Motor neuron (in vitro differentiated cells): ENCODE results near the gene DLGAP1. TPM values are rescaled to one million over a fixed set of nuclear protein-coding genes. Genes with fewer than 3 reads are reported as not detected.

Source experiments
- ATAC-seq, 8 experiments: fragments of 200-7000 bp; cut with Tn5 transposase; replicated peaks in 6 of 8; 2 replicates each; pipeline ENCODE4 v1.8.0; 2021; ENCODE audit warnings: mild to moderate bottlenecking in 8 of 8, moderate library complexity in 8 of 8
- H3K27ac ChIP-seq, 2 donors: fragments of 250-450 bp; sonication (Bioruptor Pico); 2 replicates each; pipeline ENCODE4 v1.9.0; 2021; ENCODE audit warnings: antibody characterized with exemption in 2 of 2, mild to moderate bottlenecking in 2 of 2, moderate library complexity in 1 of 2
- H3K4me1 ChIP-seq, 2 donors: fragments of 250-450 bp; sonication (Bioruptor Pico); replicated peaks in 1 of 2; 2 replicates each; pipeline ENCODE4 v1.6.1; 2021; ENCODE audit warnings: antibody characterized with exemption in 2 of 2, mild to moderate bottlenecking in 2 of 2, moderate library complexity in 1 of 2
- H3K4me3 ChIP-seq, 5 donors: fragments of 250-450 bp; sonication (Bioruptor Pico); 2 replicates each; pipeline ENCODE4 v1.9.0; 2021; ENCODE audit warnings: antibody characterized with exemption in 5 of 5, mild to moderate bottlenecking in 5 of 5, moderate library complexity in 4 of 5
- WGBS, 10 experiments: fragments of 450-650 bp; shearing (Covaris generic); methylation state at CpG; one replicate each; pipeline ENCODE4 v1.0.0; 2022; 5-methylcytosine and 5-hydroxymethylcytosine counted together
- in situ Hi-C, 9 experiments: fragments of 400-800 bp; cut with MboI; loops; one replicate each; pipeline ENCODE4 v1.15.0; 2021; ENCODE audit warnings: low sequenced_read_pairs in 9 of 9, low pct_unique_long_range_greater_than_20kb in 2 of 9; ENCODE audit not compliant: unreplicated experiment in 9 of 9
- total RNA-seq, 8 experiments: library from RNA; unstranded; fragments of 300-600 nt; gene quantifications; 2 replicates each; pipeline versions ENCODE4 v1.2.3 to v1.2.4, GENCODE V29; 2022

Gene DLGAP1
- total RNA-seq, 8 experiments from 2014 or later = 0.36 to 38.2 (median 16.6) TPM

DNA sequence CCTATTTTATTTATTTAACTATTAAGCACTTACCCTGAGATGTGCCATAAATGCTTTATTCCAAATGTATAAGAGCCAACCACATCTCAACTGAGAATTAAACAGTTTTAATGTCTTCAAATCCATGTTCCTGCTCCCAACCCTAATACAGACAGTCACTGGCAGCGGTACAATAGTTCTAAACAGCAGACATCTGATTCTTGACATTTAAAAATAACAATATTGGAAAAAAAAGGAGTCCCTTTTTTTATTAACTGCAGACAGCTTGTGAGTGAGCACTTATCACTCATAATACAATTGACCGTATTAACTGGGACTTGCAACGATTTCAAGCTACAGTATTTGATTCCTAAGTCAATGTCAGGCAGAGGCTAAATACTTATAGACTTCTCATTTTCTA is 580.5 kb downstream of the DLGAP1 start:
- WGBS, 10 experiments = 4 to 93% (median 80%) methylated on average over 1 to 3 of the region's 3 CpGs; no CpG with 5 or more reads in 1 of the 10 experiments
- no peak for ATAC-seq
- H3K4me3 ChIP-seq = no peak overlapping the region
- in situ Hi-C loops = loop anchor here in 2 of 9 experiments (25.0 kb wide), 2 partner anchors 113 to 587 kb away; no protein-coding TSS in a partner anchor
- peaks cover 14 to 40% of the 10 kb centered on the region in 2 donors for H3K4me1 ChIP-seq
- H3K27ac ChIP-seq = no peak overlapping the region

DNA sequence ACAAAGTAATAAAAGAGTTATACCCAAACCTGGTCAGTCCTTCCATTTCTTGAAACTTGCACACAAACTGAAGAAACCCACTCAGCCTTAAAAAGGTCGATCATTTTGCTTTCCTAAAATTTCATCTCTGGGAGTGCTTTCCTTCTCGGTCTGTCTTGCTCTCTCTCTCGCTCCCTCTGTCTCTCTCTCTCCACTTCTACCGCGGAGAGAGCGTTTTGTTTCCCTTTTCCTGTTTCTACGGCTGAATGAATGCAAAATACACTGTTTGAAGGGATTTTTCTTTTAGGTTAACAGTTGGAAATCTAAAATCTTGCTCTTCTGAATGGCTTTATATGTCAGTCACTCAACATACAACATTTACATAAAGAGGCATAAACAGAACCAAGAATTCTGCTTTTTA is 581.0 kb downstream of the DLGAP1 start:
- peak in 2 of 8 experiments; percentile 31 to 47 for ATAC-seq
- Histone ChIP-seq H3K4me1 (peaks cover 14 to 40% of the 10 kb centered on the region in 2 donors), H3K27ac (no peak overlapping the region), H3K4me3 (no peak overlapping the region)
- 5 to 28% (median 14%) methylated on average over 3 to 7 of the region's 7 CpGs; no CpG with 5 or more reads in 1 of the 10 experiments for WGBS, 10 experiments
- in situ Hi-C loops = loop anchor here in 2 of 9 experiments (25.0 kb wide), 2 partner anchors 113 to 587 kb away; no protein-coding TSS in a partner anchor

DNA sequence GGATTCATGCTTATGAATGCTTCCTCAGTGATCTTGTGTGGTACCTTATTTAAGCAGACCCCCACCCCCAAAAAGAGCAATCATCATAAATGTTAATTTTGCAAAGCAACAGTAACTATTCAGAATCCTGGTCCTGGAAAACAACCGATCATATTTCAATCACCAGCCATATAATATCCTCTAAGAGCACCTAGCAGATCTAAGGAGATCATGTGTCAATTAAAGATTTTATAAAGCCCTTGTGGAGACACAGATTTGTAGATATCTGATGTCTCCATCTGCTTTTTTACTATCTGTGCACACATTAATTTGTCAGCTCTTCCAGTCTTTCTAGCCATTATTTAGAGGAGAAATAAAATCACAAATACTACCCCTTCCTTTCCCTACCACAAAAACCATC is 581.4 kb downstream of the DLGAP1 start:
- Histone ChIP-seq H3K4me3 (no peak overlapping the region), H3K4me1 (peaks cover 14 to 40% of the 10 kb centered on the region in 2 donors), H3K27ac (no peak overlapping the region)
- ATAC-seq = no peak
- in situ Hi-C loops = loop anchor here in 2 of 9 experiments (25.0 kb wide), 2 partner anchors 114 to 586 kb away; no protein-coding TSS in a partner anchor
- 33 to 100% (median 60%) methylated on average over 1 of the region's 1 CpG; no CpG with 5 or more reads in 3 of the 10 experiments for WGBS, 10 experiments

DNA sequence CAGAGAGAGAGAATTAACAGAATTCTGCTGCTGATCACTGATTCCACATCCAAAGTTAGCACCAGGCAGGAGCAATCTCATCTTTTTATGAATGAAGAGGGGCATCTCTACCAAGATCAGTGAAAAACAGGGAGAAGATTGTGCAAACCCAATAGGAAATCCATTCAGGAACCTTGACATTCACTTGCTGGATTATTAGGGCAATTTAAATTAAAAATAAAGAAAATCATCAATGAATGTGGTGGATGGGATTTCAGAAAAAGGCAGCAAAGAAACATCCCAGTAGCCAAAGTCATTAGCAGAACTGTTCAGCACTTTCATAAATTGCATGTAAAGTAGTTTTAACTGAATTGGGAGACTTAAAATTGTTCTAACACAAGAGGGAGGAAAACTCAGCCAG is 581.9 kb downstream of the DLGAP1 start:
- peaks cover 14 to 40% of the 10 kb centered on the region in 2 donors for H3K4me1 ChIP-seq
- ATAC-seq = no peak
- H3K4me3 ChIP-seq = no peak overlapping the region
- no peak overlapping the region for H3K27ac ChIP-seq
- in situ Hi-C loops = loop anchor here in 2 of 9 experiments (25.0 kb wide), 2 partner anchors 114 to 586 kb away; no protein-coding TSS in a partner anchor

DNA sequence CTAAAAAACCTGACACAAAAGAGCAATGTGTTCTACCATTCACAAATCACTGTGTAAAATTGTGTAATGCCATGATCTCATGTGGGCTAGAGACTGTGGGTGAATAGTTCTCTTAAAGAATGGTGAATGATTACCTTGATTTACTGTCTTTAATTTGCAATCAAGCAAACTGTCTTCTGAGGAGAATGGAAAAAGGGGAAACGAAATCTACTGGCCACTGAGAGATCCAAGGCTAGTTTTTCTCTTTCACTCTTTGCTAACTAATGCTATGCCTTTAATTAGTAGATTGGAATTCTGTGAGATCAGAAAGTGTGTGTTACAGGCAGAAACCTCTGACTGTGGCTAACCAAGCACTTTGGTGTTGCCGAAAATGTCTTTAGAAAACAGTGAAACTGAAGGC is 582.5 kb downstream of the DLGAP1 start:
- H3K27ac ChIP-seq = no peak overlapping the region
- peak in 3 of 8 experiments; percentile 20 to 55 (median 45) for ATAC-seq
- in situ Hi-C loops = loop anchor here in 2 of 9 experiments (25.0 kb wide), 2 partner anchors 115 to 585 kb away; no protein-coding TSS in a partner anchor
- 23 to 100% (median 43%) methylated on average over 1 to 2 of the region's 2 CpGs; no CpG with 5 or more reads in 1 of the 10 experiments for WGBS, 10 experiments
- H3K4me1 ChIP-seq = peaks cover 14 to 40% of the 10 kb centered on the region in 2 donors
- no peak overlapping the region for H3K4me3 ChIP-seq

DNA sequence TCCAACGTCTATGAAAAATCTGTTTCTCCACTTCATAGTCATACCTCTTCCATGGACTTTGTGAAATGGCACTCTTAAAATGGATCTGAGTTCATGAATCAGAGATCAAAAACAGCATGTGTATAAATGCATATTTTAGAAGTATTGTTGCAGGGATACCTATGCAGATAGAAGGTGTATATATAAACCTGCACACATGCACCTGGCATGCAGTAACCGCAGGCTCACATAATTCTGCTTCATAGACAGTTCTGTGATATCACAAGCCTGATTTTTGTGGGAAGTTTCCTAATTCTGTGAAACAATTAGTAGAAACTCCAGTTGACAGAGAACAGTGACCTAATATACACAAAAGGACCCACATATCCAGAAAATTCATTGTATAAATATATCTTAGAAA is 583.4 kb downstream of the DLGAP1 start:
- Histone ChIP-seq H3K27ac (no peak overlapping the region), H3K4me3 (no peak overlapping the region), H3K4me1 (peaks cover 14 to 40% of the 10 kb centered on the region in 2 donors)
- in situ Hi-C loops = loop anchor here in 2 of 9 experiments (25.0 kb wide), 2 partner anchors 116 to 584 kb away; no protein-coding TSS in a partner anchor
- 61 to 100% (median 92%) methylated on average over 1 to 2 of the region's 2 CpGs; no CpG with 5 or more reads in 2 of the 10 experiments for WGBS, 10 experiments
- ATAC-seq = no peak

DNA sequence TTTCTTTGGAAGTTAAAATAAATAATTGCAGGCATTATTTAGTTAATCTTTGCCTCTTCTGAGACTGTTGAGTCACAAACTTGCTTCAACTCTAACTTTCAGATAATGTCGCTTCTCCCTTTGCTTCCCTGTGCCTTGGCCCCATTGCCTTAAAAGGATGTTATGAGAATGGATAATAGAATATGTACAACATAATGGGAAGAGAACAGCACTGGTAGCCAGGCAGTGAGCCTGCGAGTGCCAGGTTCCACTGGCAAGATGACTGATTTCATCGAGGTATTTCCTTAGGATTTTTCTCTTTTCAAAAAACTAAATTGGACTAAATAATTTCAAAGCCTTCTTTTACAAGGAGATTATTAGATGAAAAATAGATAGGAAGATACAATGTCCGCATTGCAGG is 584.2 kb downstream of the DLGAP1 start:
- WGBS, 10 experiments = 68 to 96% (median 94%) methylated on average over 2 to 4 of the region's 4 CpGs; no CpG with 5 or more reads in 2 of the 10 experiments
- no peak overlapping the region for H3K27ac ChIP-seq
- no peak overlapping the region for H3K4me3 ChIP-seq
- in situ Hi-C loops = loop anchor here in 2 of 9 experiments (25.0 kb wide), 2 partner anchors 116 to 584 kb away; no protein-coding TSS in a partner anchor
- peaks cover 13 to 33% of the 10 kb centered on the region in 2 donors for H3K4me1 ChIP-seq
- no peak for ATAC-seq

DNA sequence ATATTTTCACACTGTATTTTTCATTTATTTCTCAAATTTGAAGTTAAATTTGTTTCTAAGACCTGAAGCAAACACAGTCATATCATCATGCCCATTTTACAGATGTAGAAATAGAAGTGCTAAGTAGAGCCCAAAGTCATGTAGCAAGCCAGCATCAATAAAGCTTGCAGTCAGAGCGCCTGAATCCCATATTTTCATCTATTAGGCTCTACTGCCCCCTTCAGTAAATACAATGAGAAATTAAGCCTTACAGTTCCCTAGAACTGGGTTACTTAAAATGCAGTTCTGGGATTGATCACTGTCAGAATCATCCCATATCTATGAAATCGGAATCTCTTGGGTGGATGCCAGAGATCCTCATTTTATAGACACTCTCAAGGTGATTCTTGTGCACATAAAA is 585.3 kb downstream of the DLGAP1 start:
- Histone ChIP-seq H3K4me1 (peaks cover 12 to 24% of the 10 kb centered on the region in 2 donors), H3K27ac (no peak overlapping the region), H3K4me3 (no peak overlapping the region)
- in situ Hi-C loops = loop anchor here in 2 of 9 experiments (10.0 to 25.0 kb wide), 3 partner anchors 95 to 583 kb away; no protein-coding TSS in a partner anchor
- 6 to 100% (median 67%) methylated on average over 1 to 2 of the region's 2 CpGs; no CpG with 5 or more reads in 1 of the 10 experiments for WGBS, 10 experiments
- ATAC-seq = peak in 4 of 8 experiments; percentile 52 to 88 (median 80)

DNA sequence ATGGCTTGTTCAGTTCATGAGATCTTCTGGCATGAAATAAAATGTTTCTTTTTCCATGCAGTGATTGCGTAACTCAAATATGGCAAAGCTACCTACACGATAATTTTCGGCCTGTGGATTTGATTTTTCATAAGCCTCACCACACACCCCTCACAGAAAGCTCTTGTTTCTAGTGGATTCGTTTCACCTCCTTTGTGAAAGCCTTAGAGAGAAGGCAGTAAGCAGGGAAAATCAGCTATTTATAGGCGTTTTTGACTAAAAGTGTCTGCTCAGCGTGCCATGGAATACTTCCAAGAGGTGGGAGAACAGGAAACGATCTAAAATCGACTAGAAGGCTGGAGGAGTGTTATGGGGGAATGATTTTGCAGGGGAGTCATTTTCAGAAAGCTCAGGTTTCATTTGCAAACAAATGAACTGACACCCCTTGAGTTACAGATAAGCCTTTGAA is 587.2 kb downstream of the DLGAP1 start:
- Histone ChIP-seq H3K4me3 (no peak overlapping the region), H3K27ac (no peak overlapping the region), H3K4me1 (peaks cover 6% of the 10 kb centered on the region in 2 donors)
- in situ Hi-C loops = loop anchor here in 2 of 9 experiments (10.0 to 25.0 kb wide), 3 partner anchors 93 to 581 kb away; no protein-coding TSS in a partner anchor
- 20 to 82% (median 55%) methylated on average over 1 to 8 of the region's 8 CpGs; no CpG with 5 or more reads in 1 of the 10 experiments for WGBS, 10 experiments
- no peak for ATAC-seq

DNA sequence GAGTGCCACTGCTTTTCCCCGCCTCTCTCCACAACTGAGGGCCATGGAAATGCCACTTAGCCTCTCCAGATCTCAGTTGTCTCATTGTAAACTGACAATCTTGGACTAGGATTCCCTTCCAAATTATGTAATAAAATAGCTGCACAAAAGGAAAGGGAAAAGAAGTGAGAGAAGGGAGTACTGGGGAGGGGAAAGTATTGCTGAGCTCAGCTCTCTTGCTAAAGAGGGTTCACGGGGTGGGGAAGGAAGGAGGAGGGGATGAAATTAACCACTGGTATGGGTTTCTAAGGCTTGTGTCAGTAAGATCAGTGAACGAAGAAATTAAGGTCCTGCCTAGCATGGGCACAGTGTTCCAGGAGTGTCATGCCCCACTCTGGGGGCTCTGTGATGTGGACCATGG is 587.9 kb downstream of the DLGAP1 start:
- no peaks in the 10 kb centered on the region for H3K4me1 ChIP-seq
- WGBS, 10 experiments = 38 to 100% (median 72%) methylated on average over 1 to 3 of the region's 3 CpGs; no CpG with 5 or more reads in 5 of the 10 experiments
- no peak overlapping the region for H3K27ac ChIP-seq
- in situ Hi-C loops = loop anchor here in 2 of 9 experiments (10.0 to 25.0 kb wide), 3 partner anchors 92 to 580 kb away; no protein-coding TSS in a partner anchor
- no peak for ATAC-seq
- H3K4me3 ChIP-seq = no peak overlapping the region

DNA sequence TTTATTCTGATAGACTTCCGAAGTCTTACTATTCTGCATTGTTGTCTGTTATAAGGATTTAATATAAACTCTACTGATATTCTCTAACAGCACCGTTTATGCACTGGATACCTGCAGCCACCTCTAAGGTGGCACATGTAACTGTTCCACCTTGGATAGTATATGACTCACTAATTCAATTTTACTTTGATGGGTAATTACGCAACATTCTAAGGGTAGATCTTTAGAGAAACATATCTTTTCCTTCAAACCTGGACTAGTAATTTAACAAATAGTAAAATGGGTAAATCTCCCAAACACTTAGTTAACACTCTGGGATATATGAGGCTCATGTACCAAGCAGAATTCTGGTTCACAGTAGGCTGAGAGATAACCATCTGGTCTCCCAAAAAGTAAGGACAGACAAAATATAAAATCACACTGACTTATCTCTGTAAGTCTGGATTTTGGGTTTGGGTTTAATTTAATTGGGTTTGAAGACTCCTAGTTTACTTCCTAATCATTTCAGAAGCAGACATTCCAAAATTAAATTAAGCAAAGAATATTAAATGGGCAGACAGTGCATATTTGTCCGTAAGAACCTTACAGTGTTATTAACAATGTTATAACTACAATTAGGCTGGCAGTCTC is 590.3 kb downstream of the DLGAP1 start:
- in situ Hi-C loops = loop anchor here in 2 of 9 experiments (10.0 to 25.0 kb wide), 3 partner anchors 90 to 577 kb away; no protein-coding TSS in a partner anchor
- Histone ChIP-seq H3K4me3 (no peak overlapping the region), H3K27ac (no peak overlapping the region), H3K4me1 (no peaks in the 10 kb centered on the region)
- 69 to 96% (median 89%) methylated on average over 2 to 4 of the region's 4 CpGs for WGBS, 10 experiments
- ATAC-seq = no peak

DNA sequence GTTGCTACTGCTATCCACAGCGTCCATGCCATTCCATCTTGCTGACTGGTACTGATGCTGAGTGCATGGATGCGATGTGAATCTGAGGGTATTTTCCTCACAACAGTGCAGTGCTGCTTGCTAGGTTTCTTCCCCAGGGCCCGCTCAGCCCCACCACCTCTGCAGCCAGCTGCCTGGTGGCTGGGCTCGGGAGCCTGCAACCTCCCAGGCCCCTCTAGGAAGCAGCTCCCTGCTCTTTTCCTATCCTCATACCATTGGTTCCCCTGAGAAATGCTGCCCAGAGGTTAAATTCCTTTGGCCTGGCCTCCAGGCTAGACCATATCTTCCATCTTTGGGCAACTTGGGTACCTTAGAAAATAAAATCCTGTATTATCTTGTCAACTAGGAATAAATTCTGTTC is 591.5 kb downstream of the DLGAP1 start:
- Histone ChIP-seq H3K4me3 (no peak overlapping the region), H3K27ac (no peak overlapping the region), H3K4me1 (no peaks in the 10 kb centered on the region)
- no peak for ATAC-seq
- WGBS, 10 experiments = 50 to 100% (median 66%) methylated on average over 1 to 4 of the region's 4 CpGs; no CpG with 5 or more reads in 6 of the 10 experiments
- in situ Hi-C loops = loop anchor here in 2 of 9 experiments (10.0 to 25.0 kb wide), 3 partner anchors 89 to 576 kb away; no protein-coding TSS in a partner anchor

DNA sequence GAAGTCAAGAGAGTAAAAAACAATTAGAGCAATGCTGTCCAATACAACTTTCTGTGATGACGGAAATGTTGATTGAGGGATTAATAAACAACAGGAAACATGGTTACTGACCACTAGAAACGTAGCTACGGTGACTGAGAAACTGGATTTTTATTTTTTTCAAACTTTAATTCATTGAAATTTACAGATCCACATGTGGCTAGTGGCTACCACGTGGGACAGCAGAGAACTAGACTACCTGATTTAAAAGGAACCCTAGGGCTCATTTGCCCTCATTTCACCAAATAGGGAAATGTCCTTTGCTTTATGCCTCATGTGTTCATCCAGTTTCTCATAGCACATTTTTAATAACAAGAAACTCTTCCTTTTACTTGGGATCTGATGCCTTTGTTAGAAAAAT is 592.1 kb downstream of the DLGAP1 start:
- Histone ChIP-seq H3K4me3 (no peak overlapping the region), H3K4me1 (no peaks in the 10 kb centered on the region), H3K27ac (no peak overlapping the region)
- ATAC-seq = no peak
- in situ Hi-C loops = loop anchor here in 2 of 9 experiments (10.0 to 25.0 kb wide), 3 partner anchors 88 to 576 kb away; no protein-coding TSS in a partner anchor
- WGBS, 10 experiments = 20 to 100% (median 91%) methylated on average over 2 to 4 of the region's 4 CpGs
